LoVo (cell line): Measurements from ENCODE around the gene TRIM65.
"Not testable (repeated sequence)": the region's sequence is repeated elsewhere in the genome, so short reads cannot be mapped to it uniquely, and the experiment has no call there.

Source experiments
- DNase-seq: peaks from one replicate; pipeline ENCODE4 v3.0.0-alpha.2; 2016; ENCODE audit warnings: low spot score

TRIM65 gene

DNA sequence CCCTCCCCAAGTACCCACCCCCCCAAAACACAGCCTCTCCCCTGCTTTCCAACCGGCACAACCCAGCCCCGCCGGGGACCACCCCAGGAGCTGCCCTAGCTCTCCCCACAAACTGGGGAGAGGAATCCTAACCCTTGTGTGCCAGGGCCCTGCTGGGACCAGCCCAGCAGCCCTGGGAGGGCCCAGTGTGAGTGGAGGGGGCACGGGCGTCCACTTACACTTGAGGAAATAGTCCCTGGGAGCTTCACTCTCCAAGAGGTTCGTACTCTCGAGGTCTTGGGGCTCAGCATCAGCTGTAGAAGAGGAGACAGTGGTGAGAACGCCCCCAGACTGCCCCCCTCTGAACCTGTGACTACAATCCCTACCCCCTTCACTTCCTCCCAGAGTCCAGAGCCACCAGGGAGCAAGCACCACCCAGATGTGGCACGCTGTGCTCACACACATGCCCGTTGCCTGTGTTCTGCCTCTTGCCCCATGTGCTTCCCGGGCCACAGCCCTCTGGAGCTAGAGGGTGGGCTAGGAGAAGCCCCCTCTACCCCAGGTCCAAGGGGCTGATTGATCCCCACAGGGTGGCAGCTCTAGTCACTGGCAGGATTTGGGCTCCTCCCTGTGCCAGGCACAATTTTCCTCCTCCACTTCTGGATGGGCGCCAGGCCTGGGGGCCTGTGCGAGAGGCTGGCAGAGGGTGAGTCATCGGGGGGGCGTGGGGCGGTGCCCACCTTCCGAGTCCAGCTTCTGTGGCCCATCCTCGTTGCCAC lies 21.4 kb downstream of the TRIM65 start:
- DNase-seq, result no peak

DNA sequence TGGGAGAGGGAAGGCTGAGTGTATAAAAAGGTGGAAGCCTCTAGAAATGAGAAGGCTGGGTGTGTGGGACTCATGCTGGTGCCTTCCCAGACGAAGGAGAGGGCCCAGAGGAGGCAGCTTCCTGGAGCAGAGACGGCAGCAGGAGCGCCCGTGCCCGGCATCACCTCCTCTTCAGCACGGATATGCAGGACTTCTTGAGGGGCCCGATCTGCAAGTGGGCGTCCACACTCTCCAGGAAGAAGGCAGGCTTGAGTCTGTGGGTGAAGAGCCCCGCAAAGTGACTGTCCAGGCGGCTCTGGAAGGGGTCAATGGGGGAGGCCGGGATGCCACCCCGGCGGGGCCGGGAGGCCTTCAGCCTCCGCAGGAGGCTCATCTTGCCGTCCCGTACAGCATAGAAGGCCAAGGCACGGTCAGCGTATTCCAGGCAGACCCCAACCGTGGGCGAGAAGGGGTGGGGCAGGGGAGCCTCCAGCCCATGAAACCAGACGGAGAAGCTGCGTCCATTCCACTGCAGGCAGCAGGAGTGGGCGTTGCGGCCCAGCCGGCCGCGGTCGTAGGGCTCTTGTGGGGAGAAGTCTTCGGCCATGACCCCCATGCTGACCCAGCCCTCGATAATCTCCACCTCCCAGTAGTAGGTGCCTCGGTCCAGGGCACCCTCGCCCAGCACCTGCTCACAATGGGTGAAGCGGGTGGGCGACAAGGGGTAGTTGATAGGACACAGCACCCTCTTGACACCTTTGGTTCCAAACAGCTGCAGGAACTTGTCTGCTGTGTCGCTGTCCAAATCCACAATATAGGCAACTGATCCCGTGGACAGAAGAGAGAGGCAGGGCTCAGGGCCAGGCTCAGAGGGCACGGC lies 22.2 kb downstream of the TRIM65 start:
- DNase-seq, result no peak

- DNase-seq, result no peak
Observed at GRCh38 chr17:75873587-75874322, 23.0 kb downstream of the TRIM65 start.

DNA sequence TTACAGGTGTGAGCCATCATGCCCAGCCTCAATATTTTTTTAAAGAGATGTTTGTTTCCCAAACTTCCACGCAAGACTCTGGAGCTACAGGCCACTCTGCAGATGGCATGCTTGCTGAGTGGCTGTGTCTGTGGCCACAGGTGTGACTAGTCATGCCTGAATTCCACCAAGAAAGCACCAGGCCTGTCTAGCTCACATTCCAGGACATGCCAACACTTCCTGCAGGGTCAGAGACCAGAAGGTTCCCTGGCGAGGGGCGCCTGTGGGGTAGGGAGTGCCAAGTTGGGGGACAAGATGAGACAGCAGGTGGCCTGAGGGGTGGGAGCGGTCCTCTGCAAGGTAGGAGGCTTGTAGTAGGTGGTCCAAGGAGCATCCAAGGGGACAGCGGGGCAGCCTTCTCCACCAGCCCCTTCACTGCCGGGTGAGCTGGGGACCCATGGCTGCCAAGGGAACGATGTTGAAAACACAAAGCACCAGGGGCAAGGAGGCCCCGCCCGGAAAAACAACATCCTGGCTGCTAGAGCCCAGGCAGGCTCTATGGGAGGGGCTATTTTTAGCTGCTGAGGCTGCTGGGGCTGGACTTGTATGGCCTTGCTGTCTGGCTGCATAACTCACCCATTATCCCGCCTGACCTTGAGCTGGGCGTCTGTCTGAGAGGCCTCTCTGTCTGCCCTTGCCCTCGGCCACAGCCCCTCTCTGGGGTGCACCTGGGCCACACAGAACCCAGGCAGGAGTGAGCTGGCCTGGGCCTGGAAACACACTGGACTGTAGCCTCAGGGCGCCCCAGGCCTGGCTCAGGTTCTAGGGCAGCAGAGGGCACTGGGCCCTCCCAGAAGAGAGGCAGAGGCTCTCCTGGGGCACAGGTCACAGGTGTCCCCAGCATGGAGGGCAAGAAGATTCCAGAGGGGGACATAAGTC lies 24.1 kb downstream of the TRIM65 start:
- peak; percentile 61 for DNase-seq

DNA sequence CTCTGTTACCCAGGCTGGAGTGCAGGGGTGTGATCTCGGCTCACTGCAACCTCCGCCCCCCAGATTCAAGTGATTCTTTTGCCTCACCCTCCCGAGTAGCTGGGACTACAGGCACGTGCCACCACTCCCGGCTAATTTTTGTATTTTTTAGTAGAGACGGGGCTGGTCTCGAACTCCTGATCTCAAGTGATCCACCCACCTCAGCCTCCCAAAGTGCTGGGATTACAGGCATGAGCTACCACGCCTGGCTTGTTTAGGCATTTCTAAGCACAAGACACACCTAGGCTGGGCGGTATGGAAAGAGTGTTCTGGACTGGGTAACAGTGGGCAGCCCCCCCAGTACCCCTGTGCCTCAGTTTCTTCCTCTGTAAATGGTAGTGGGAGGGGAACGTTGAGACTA lies 26.5 kb downstream of the TRIM65 start:
- not testable (repeated sequence) for DNase-seq

DNA sequence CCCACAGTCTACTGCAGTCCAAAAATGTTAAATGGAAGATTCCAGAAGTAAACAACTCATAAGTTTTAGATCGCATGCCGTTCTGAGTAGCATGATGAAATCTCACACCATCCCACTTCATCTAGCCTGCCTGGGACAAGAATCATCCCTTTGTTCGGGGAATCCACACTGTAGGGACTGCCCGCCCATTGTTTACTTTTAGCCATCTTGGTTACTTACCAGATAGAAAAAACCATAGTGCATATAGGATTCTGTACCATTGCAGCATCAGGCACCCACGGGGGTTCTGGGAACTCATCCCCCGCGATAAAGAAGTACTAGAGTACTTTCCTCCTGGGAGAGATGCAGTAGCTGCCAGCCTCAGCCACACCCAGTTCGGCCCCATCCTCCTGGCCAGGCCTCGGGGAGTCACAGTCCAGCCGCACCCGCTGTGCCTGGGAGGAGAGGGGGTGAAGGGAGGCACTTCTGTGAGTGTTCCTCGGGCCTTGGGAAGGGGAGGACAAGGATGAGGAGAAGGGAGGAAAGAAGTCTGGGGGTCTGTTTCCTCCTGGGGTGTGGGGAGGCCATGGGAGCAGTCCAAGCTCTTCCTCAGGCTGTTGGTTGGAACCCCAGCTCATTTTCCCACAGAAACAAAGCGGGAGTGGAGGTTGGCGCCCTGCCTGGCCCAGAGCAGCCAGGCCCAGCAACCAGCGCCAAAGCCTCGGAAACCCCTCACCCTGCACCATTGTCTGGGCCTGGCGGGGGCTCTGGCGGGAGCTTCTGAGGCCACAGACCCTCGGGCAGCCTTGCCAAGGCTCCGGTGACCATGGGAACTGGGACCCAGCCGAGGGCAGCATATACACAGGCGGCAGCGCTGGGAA lies 27.2 kb downstream of the TRIM65 start:
- DNase-seq, result no peak

DNA sequence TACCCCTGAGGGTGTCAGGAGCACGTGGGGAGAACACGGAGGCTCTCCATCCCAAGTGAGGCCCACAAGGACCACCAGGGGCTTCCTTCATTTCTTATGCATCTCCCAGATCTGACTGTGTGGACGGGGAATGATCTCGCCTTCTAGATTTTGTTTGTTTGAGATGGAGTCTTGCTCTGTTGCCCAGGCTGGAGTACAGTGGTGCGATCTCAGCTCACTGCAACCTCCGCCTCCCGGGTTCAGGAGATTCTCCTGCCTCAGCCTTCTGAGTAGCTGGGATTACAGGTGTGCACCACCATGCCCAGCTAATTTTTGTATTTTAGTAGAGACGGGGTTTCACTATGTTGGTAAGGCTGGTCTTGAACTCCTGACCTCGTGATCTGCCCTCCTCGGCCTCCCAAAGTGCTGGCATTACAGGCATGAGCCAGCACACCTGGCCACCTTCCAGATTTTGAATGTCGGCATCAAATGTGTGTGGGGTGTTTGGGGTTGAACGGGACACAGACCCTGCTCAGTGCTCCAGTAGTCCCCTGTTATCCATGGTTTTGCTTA lies 27.9 kb downstream of the TRIM65 start:
- not testable (repeated sequence) for DNase-seq

DNA sequence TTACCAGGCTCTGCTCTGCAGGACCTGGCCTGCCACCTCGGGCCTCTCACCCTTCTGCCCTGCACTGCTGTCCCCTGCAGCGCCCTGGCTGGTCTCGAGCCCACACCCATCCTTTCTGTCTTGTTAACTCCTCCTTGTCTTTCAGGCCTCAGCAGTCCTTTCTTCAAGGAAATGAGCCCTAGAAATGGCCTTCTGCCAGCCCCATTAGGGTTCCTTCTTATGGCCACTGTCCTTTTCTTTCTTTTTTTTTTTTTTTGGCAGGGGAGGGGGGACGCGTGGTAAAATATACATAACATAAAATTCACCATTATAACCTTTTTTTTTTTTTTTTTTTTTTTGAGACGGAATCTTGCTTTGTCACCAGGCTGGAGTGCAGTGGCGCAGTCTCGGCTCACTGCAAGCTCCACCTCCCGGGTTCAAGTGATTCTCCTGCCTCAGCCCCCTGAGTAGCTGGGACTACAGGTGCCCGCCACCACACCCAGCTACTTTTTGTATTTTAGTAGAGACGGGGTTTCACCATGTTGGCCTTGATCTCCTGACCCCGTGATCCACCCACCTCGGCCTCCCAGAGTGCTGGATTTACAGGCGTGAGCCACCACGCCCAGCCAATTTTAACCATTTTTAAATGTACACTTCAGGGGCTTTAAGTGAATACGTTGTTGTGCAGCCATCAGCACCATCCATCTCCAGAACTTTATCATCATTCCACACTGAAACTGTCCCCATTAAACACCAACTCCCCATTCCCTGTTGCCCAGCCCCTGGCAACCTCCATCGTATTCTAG lies 31.2 kb downstream of the TRIM65 start:
- DNase-seq, result not testable (repeated sequence)

- DNase-seq, result not testable (repeated sequence)
Observed at GRCh38 chr17:75864887-75865286, 31.9 kb downstream of the TRIM65 start.

DNA sequence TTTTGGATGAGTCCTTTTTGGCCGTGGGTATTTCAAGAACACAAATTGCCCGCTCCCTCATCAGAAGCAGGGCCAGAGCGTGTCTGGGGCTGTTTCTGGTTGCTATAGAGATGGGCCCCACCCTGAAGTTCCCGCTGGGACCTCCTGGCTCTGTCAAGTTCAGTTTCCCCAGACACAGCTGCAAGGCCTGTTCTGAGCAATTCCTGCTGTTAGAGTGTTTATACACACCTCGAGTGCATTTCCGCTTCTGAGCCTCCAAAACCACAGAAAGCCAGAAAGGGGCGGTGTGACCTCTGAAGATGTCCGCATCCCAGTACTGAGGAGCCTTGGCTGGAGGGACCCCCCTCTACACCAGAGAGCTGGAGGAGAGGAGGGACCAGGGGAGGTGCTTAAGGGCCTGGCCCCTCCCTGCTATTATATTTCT lies 32.3 kb downstream of the TRIM65 start:
- DNase-seq, result no peak

- no peak for DNase-seq
Observed at GRCh38 chr17:75861927-75862317, 34.8 kb downstream of the TRIM65 start.

- not testable (repeated sequence) for DNase-seq
Observed at GRCh38 chr17:75859358-75859757, 37.4 kb downstream of the TRIM65 start.

DNA sequence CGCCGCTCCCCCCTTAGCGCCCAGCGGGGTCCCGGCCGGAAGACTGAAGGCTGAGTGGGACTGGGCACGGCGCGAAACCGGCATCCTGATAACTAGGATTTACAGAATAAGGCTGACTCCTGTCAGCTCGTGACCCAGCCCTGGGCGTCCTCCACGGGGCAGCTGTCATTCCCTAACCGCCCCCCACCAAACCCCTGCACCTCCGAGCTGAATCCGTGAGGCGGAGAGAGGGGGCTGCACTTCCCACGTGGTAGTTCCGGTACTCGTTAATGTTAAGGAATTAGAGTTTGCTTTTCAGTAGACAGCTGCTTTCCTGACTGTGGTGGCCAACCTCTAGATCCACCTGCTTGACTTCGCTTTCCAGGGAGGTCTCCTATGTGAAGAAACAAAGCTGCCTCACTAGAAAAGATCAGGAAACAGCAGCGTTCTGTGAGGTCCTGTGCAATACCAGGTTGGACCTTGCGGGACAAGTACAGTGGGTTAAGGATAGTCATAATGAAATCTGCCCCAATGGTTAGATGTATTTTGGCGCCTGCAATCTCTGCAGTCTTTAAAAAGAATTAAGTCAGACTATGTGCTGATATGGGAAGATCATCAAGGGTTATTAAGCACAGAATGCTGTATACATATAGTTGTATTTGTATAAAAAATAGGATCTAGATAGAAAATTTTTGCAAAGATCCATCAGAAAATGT lies 40.5 kb downstream of the TRIM65 start:
- peak; percentile 32 for DNase-seq

- DNase-seq, result peak; percentile 99
Observed at GRCh38 chr17:75855310-75856061, 41.3 kb downstream of the TRIM65 start, which contains the start of gene WBP2. Gene WBP2, minus strand, starts transcription at chr17:75855335. Its CDS starts 38 bp downstream, at chr17:75855297.

DNA sequence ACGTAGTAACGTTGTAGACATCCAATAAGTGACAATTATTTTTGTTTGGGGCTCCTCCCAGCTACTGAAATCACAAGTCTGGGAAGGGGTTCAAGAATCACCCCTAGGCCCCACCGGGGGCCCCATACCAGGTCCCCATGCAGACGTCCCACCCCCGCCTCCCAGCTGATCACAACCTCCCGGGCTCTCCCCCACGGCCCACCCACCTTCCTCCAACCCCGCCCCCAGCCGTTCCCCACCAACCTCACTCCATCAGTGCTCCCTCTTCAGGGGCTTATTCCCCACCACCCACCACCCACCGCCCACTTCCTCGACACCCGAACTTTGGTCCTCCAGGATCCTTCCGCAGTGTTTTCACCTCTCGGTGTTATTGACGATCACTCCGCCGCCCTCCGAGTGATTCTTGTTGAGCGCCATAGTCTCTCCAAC lies 41.9 kb downstream of the TRIM65 start:
- DNase-seq, result no peak

DNA sequence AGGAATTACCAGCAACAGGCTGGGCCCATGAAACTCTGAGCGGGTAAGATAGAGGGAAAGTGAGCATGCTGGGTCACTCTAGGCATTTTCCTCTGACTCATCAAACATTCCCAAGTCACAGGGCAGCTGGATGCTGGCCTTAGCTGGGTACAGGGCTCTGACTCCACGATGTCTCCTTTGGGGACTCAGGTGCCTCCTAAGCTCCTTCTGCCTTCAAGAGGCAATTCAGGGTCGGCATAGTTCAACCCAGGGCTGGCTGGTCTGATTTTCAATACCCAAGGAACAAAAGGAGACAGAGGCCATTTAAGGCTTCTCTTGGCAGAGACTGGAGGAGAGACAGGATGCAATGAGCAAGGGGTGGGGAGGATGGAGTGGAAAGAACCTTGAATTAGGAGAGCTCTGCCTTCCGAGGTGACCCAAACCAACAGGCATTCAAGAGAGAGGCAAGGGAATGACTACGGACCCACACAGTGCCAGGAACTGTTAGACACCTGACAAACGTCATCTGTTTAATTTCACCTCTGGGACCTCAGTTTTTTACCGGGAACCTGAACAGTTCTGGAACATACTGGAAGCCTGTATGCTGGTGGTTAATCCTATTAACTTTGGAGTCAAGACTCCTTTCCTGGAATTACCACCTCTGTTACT lies 42.5 kb downstream of the TRIM65 start:
- peak; percentile 47 for DNase-seq

- DNase-seq, result no peak
Observed at GRCh38 chr17:75853433-75853832, 43.3 kb downstream of the TRIM65 start.
